WTC11 (cell line): ENCODE results near the gene AMACR.

Experiments
- CREM ChIP-seq: sonication (generic); formaldehyde crosslinking; IDR thresholded peaks from 2 replicates; pipeline ENCODE4 v1.8.1; 2022; ENCODE audit warnings: mild to moderate bottlenecking, missing genetic modification reagents, moderate library complexity
- ETV6 ChIP-seq: sonication (generic); formaldehyde crosslinking; IDR thresholded peaks from 2 replicates; pipeline ENCODE4 v1.8.1; 2022; ENCODE audit warnings: mild to moderate bottlenecking, missing genetic modification reagents
- FOXK1 ChIP-seq: sonication (generic); formaldehyde crosslinking; IDR thresholded peaks from 2 replicates; pipeline ENCODE4 v1.8.0; 2022; ENCODE audit warnings: mild to moderate bottlenecking, moderate library complexity, missing genetic modification reagents
- JUN ChIP-seq: sonication (generic); formaldehyde crosslinking; IDR thresholded peaks from 2 replicates; pipeline ENCODE4 v1.8.0; 2023; ENCODE audit warnings: mild to moderate bottlenecking, missing genetic modification reagents
- MXD4 ChIP-seq: fragments of 250-450 bp; sonication (Bioruptor Pico); IDR thresholded peaks from 2 replicates; pipeline ENCODE4 v1.8.0; 2021; ENCODE audit warnings: mild to moderate bottlenecking, moderate library complexity, borderline replicate concordance
- NR2C2 ChIP-seq: sonication (generic); formaldehyde crosslinking; IDR thresholded peaks from 2 replicates; pipeline ENCODE4 v1.8.0; 2022; ENCODE audit warnings: mild to moderate bottlenecking, missing genetic modification reagents
- SMAD4 ChIP-seq: sonication (generic); formaldehyde crosslinking; IDR thresholded peaks from 2 replicates; pipeline ENCODE4 v1.8.0; 2022; ENCODE audit warnings: mild to moderate bottlenecking, missing genetic modification reagents
- TP53 ChIP-seq: sonication (generic); formaldehyde crosslinking; IDR thresholded peaks from 2 replicates; pipeline ENCODE4 v1.8.1; 2023; ENCODE audit warnings: mild to moderate bottlenecking, missing genetic modification reagents
- TF ChIP-seq, protein P1 (sequence below): fragments of 200-600 bp; IDR thresholded peaks from 2 replicates; pipeline ENCODE4 v1.8.0; 2022; ENCODE audit warnings: antibody characterized with exemption
- TF ChIP-seq, protein P2 (sequence below): sonication (generic); formaldehyde crosslinking; IDR thresholded peaks from 2 replicates; pipeline ENCODE4 v1.8.0; 2023; ENCODE audit warnings: missing genetic modification reagents
- TF ChIP-seq, protein P3 (sequence below): sonication (generic); formaldehyde crosslinking; IDR thresholded peaks from 2 replicates; pipeline ENCODE4 v1.8.1; 2023; ENCODE audit warnings: mild to moderate bottlenecking, moderate library complexity, missing genetic modification reagents

DNA sequence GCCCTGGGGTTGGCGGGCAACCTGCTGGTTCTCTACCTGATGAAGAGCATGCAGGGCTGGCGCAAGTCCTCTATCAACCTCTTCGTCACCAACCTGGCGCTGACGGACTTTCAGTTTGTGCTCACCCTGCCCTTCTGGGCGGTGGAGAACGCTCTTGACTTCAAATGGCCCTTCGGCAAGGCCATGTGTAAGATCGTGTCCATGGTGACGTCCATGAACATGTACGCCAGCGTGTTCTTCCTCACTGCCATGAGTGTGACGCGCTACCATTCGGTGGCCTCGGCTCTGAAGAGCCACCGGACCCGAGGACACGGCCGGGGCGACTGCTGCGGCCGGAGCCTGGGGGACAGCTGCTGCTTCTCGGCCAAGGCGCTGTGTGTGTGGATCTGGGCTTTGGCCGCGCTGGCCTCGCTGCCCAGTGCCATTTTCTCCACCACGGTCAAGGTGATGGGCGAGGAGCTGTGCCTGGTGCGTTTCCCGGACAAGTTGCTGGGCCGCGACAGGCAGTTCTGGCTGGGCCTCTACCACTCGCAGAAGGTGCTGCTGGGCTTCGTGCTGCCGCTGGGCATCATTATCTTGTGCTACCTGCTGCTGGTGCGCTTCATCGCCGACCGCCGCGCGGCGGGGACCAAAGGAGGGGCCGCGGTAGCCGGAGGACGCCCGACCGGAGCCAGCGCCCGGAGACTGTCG lies 70.7 kb downstream of the AMACR start:
- TF ChIP-seq, protein P1, sequence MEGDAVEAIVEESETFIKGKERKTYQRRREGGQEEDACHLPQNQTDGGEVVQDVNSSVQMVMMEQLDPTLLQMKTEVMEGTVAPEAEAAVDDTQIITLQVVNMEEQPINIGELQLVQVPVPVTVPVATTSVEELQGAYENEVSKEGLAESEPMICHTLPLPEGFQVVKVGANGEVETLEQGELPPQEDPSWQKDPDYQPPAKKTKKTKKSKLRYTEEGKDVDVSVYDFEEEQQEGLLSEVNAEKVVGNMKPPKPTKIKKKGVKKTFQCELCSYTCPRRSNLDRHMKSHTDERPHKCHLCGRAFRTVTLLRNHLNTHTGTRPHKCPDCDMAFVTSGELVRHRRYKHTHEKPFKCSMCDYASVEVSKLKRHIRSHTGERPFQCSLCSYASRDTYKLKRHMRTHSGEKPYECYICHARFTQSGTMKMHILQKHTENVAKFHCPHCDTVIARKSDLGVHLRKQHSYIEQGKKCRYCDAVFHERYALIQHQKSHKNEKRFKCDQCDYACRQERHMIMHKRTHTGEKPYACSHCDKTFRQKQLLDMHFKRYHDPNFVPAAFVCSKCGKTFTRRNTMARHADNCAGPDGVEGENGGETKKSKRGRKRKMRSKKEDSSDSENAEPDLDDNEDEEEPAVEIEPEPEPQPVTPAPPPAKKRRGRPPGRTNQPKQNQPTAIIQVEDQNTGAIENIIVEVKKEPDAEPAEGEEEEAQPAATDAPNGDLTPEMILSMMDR, result no peak
- TF ChIP-seq ETV6 (CRISPR knock-in tag) (no peak), SMAD4 (no peak), CREM (CRISPR knock-in tag) (no peak), TP53 (CRISPR knock-in tag) (no peak), MXD4 (CRISPR knock-in tag) (no peak), JUN (CRISPR knock-in tag) (no peak), FOXK1 (CRISPR knock-in tag) (no peak), NR2C2 (CRISPR knock-in tag) (no peak)
- TF ChIP-seq, protein P2, sequence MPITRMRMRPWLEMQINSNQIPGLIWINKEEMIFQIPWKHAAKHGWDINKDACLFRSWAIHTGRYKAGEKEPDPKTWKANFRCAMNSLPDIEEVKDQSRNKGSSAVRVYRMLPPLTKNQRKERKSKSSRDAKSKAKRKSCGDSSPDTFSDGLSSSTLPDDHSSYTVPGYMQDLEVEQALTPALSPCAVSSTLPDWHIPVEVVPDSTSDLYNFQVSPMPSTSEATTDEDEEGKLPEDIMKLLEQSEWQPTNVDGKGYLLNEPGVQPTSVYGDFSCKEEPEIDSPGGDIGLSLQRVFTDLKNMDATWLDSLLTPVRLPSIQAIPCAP (CRISPR knock-in tag), result no peak
- TF ChIP-seq, protein P3, sequence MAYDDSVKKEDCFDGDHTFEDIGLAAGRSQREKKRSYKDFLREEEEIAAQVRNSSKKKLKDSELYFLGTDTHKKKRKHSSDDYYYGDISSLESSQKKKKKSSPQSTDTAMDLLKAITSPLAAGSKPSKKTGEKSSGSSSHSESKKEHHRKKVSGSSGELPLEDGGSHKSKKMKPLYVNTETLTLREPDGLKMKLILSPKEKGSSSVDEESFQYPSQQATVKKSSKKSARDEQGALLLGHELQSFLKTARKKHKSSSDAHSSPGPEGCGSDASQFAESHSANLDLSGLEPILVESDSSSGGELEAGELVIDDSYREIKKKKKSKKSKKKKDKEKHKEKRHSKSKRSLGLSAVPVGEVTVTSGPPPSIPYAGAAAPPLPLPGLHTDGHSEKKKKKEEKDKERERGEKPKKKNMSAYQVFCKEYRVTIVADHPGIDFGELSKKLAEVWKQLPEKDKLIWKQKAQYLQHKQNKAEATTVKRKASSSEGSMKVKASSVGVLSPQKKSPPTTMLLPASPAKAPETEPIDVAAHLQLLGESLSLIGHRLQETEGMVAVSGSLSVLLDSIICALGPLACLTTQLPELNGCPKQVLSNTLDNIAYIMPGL (CRISPR knock-in tag), result no peak
